SK-MEL-5 (cell line): ENCODE data around the gene PCMTD2. TPM values are rescaled to one million over a fixed set of nuclear protein-coding genes. Genes with fewer than 3 reads are reported as not detected.

Source experiments
- DNase-seq: peaks from one replicate; pipeline ENCODE4 v3.0.0-alpha.2; 2016; ENCODE audit warnings: low read depth, low spot score
- in situ Hi-C: cut with HindIII; loops from 2 replicates; pipeline ENCODE4 v1.10.0; 2016; ENCODE audit warnings: low sequenced_read_pairs, high pct_unique_total_duplicates, low pct_unique_long_range_greater_than_20kb
- total RNA-seq: library from RNA; depleted of rRNA; stranded (reverse); fragments of >200 nt; shearing (Covaris generic); gene quantifications from 2 replicates; pipeline ENCODE4 v1.2.3, GENCODE V29; 2014

The PCMTD2 gene
- total RNA-seq, 1 experiment from 2014 or later, result 41.1 TPM

DNA sequence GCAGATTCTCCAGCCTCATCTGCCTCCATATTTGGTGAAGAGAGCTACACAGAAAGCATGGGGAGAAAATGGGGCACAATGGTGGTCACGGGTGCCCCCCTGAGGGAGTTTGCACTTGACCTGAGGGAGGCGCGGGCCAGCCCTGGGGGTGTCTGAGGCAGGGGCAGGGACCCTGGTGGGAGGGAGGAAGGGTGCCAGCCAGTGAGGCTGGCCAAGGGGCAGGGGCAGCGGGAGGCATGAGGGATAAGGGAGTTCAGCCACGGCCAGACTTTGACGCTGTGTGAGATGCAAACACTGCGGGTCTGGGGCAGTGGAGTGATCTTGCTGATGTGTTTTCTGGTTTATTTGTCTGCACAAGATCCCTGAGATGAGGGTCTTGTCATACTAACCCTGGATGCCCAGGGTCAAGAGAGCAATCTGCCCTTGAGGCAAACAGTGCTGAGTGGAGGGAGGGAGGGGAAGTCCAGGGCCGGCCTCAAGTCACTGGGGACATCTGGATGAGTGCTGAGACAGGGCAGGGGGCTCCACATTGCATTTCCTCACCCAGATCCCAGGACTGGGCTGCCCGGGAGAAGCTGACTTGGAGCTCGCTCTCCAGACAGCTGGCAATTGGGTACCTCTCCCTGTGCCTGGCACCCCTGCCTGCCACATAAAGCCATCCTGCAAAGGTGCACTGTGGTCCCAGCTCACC lies 8.8 kb upstream of the PCMTD2 start:
- in situ Hi-C loops, result no loop called here
- DNase-seq, result no peak

DNA sequence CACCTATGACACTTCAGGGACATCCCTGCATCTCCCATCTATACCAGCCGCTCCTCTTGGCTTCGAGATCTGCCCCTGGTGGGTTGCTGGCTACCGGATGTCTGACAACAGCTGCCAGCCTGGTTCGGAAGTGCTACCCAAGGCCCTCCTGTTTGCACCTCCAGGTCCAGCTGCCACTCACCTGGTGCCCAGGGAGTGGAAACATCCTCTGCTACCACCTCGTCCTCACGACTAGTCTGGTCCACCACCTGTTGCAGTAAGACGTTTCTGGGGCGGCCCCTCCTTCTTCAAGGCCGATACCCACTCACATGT lies 8.3 kb upstream of the PCMTD2 start:
- no peak for DNase-seq
- in situ Hi-C loops, result no loop called here

DNA sequence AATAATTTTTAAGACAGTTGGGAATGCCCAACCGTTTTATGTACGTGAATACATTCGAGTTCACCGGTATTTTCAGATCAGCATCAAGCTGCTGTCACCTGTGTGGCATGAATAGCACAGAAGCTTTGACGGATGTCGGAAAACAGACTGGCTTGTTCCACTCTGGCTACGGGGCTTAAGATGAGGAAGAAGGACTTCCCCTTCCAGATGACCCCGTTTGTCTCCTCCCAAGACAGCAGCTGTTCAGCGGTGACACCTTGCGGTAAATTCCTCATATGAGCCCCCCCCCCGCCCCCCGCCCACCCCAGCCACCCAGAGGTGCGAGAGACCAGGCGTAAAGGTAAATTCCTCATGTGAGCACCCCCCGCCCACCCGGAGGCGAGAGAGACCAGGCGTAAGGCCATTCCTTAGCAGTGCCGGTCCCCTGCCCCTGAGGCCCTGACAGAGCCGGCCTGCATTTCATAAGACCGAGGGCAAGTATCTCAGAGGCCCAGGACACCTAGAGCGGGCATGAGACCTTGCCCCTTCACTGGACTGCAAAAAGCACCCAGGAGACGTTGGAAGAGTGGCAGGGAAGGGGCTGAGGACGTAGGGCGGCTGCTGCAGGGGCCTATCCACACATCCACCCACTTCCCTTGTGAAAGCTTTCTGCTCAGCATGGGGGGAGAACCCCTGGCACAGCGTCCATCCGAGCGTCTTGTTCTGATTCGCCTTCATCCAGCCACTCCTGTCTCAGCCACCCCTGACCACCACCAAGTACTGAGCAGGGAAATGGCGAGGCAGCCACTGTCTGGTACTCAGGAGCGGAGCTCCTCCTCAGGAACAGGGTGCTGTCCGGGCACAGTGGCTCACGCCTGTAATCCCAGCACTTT lies 7.3 kb upstream of the PCMTD2 start:
- DNase-seq, result no peak
- in situ Hi-C loops, result no loop called here

DNA sequence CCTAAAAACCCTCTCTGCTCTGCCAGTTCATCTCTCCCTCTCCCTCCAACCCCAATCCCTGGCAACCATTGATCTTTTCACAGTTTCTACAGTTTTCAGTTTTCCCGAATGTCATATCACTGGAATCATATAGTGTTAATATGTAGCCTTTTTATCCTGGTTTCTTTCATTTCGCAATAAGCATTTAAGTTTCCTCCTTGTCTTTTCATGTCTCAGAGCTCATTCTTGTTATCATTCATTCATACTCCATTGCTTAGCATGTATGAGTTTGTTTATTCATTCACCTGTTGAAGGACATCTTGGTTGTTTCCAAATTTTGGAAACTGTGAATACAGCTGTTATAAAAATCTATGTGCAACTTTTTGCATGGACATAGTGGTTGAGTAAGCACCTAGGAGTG lies 5.5 kb upstream of the PCMTD2 start:
- no peak for DNase-seq
- in situ Hi-C loops, result no loop called here

DNA sequence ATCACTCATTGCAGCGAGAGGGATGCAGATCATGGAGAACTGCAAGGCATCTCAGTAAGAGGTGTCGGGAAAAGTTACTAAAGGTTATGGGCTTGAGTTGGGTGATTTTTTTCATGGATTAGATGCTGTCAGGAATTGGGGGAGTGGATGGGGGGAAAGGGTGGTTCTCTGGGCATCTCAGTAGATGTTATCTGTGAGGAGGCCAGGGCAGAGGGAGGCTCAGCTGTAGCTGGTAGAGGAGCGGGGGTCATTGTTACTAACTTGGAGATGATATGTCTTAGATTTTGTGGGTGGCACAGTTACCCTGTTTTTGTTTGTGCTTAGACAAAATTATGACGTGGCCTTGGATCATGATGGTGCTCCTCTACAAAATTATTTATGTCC lies 2.6 kb upstream of the PCMTD2 start:
- in situ Hi-C loops, result no loop called here
- DNase-seq, result no peak

DNA sequence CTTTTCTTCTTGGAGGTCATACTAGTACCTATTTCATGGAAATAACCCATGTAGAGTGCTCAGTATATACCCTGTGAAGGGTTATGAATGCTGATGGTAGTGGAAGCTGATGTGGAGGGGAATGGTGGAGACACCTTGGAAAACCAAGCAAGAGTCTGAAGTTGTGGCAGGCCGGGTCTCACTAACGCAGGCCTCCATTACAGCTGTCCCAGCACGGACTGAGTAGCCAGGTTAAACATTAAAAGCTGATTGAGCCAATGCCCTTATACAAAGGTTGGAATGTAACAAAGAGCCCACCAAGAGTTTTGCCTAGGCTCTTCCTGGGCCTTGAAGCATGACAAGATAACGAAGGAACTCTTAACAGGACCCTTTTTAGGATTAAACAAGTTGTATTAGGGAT lies 2.1 kb upstream of the PCMTD2 start:
- in situ Hi-C loops, result no loop called here
- DNase-seq, result no peak

DNA sequence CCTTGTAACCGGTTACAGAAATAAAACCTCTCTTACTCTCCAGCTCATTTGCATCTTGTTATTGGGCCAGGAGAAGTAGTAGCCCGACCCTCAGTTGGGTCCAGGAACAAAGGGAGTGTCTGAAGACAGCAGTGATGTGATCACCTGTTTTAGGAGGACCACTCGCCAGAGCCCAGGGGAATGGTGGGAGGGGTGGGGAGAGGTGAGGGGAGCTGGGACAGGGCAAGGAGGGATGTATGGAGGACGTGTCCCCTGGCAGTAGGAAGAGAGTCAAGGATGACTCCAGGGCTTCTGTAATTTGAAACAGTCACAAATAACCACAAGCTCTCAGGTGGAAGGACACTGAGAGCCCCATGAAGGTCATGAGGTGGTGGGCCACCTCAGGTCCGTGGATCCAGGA lies 1.4 kb upstream of the PCMTD2 start:
- DNase-seq, result no peak
- in situ Hi-C loops, result no loop called here

DNA sequence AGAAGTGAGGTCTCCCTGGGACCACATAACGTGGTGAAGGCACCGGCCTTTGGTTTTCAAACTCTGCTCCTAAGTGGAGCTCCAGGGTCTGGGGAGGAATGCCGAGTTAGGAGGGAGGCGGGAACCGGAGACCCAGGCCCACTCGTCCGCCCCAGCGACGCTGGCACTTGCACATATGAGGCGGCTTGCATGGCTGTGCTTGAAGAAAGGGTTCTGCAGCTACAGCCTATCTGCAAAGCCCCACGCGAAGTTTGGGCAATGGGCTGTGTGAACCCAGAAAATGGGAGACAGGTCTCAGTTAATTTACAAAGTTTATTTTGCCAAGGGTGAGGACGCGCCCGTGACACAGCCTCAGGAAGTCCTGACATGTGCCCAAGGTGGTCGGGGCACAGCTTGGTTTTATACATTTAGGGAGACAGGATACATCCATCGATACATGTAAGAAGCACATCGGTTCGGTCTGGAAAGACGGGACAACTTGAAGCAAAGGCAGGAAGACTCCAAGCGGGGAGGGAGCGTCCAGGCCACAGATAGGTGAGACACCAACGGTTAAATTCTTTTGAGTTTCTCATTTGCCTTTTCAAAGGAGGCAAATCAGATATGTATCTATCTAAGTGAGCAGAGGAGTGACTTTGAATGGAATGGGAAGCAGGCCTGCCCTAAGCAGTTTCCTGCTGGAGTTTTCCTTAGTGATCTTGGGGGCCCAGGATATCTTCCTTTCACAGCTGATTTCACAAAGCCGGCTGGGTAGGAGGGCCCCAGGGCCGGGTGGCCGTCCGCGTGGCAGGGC lies 782 bp upstream of the PCMTD2 start:
- in situ Hi-C loops, result no loop called here
- peak; percentile 11 for DNase-seq

DNA sequence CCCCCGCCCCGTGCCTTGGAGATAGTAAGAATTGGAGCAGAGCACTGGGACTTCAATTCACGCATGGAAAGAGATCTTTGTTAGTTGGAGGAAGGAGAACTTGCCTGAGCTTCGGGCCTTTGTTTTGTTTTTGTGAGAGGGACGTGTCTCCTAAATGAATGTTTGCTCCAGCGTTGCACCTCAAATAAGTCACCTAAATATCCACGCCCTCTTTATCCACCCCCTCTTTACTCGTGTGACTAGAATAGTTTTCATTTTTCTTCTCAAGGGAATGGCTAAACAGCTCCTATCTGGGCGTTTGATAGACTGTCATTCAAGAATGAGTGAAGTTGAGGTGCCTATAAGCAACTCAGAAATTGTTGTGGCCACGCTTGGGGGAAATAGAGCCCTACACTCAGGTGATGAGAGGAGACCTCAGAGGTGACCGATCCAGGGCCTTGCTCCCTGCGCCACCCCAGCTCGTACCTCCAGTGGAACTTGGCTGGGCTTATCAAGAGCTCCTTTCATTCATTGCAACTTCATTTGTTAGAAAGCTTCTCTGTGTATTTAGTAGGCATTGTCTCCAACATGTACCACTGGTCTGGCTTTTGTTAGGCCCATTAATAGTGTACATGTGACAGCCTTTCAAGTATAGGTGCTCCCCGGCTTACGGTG lies 861 bp downstream of the PCMTD2 start:
- DNase-seq, result no peak
- in situ Hi-C loops, result no loop called here

DNA sequence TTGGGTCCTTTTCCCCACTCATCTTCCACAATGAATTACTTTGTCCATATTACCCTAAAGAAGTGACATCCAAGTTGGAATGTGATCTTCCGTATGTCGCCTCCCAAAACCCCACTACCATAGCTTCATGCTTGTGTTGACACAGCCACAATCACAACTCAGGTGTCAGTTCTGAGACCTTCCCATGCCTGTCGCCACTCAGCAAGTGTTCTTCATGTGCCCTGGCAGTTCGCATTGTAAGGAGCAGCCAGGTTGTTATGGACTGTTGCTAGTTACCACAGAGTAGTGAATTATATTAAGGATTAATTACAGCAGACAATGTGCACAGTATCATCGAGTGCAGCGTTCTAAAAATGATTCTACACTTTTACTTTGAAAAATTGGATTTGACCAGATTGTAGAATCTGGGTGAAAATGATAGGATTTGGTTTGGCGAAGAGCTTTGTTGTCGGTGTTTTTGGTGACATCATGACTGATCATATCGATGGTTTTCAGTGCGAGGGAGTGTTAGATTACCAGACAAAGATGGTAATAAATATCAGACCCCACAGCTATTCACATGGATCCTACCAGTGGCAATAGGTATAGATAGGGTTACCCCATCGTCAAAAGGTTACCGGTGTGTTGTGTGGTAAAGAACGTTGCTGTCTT lies 1.7 kb downstream of the PCMTD2 start:
- in situ Hi-C loops, result no loop called here
- DNase-seq, result no peak

DNA sequence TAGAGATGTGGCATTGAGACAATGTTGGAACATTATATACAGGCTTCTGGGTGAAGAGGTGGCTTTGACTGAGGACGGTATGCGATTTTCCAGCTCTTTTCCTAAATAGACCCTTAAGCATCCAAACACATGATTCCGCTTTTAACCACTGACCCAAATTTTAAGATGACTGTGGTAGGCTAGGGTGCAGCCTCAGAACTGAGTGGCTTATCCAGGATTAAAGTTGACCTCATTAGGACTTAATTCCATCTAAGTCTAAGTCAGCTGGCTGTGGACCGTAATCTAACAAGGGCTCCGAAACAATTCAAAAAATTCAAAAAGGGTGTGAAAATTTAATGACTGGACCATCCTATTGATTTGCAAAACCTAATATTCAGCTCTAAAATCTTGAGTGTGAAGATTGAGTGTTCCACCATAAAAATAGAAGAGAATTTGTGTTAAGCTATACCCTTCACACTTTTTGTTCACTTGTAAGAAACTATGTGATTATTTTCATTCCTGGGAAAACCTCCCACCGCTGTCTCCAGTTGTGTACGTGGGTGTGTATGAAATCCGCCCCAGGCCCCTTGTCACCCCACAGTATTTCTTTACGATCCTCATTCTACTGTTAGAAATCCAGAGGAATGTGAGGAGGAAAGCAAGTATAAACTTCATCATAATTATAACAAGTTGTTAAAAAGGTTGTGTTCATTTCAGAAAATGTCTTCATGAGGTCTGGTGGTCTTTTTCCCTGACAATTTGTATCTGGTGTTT lies 2.7 kb downstream of the PCMTD2 start:
- in situ Hi-C loops, result no loop called here

DNA sequence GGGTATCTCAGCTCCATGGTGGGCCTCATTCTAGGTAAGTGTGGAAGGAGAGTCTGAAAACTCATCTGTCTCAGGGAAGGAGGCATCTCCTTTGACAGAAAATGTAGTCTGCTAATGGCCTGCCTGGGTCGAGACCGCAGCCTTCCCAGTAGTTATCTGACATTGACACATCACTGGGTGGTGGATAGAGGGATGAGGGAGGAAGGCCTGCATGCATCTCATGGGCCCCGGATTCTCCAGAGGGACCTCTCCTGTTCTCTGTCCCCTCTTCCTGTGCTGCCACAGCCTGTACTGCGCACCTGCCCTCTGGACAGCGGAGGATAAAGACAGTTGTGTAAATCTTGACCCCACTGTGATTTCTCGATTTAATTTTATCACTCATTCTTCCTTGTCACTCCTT lies 4.7 kb downstream of the PCMTD2 start:
- DNase-seq, result no peak
- in situ Hi-C loops, result no loop called here

More for the DNA sequence above, 2.7 kb downstream of the PCMTD2 start:
- DNase-seq, result no peak

DNA sequence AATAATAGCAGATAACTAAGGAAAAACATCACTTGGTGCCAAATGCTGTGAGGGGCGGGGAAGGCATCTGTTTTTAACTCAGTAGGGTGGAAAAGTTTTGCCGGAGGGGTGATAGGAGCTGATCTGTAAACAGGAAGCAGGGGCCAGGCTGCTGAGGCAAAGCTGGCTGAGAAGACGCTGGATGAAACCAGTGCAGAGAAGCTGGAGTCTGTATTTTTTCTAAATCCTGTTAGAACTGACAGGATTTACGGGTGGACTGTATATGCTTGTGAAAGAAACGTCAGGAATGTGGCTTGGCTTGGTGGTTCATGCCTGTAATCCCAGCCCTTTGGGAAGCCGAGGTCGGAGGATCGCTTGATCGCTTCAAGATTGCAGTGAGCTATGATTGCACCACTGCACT lies 5.6 kb downstream of the PCMTD2 start:
- no peak for DNase-seq
- in situ Hi-C loops, result no loop called here

DNA sequence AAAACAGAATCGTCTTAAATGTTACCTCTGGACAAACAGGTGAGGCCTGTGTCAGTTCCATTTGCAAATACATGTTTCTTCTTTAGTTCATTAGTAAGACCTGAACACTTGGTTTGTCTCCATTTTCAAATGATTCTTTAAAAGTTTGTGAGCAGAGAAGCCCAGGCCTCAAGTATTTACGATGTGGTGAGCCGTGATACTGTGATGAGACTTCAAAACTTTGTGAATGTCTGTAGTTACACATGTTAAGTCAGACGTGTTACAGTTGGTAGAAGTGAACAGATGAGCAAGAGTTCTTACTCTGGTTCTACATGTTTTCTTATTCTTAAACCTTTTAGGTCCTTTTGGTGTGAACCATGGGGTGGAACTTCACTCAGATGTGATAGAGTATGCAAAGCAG lies 8.5 kb downstream of the PCMTD2 start:
- DNase-seq, result no peak
- in situ Hi-C loops, result no loop called here

DNA sequence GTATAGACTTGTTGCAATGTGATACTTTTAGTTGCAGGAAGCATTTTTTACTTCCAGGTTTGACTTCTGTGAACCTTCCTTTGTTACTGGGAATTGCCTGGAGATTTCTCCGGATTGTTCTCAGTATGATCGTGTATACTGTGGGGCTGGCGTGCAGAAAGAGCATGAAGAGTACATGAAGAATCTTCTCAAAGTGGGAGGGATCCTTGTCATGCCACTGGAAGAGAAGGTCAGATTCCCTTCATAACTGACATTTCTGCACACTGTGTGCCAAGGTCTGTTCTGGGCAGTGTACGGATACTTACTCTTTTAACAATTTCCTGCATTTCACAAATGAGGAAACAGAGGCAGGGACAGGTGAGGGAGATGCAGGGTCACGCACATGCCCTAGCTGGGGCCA lies 9.7 kb downstream of the PCMTD2 start:
- in situ Hi-C loops, result no loop called here
- DNase-seq, result no peak

DNA sequence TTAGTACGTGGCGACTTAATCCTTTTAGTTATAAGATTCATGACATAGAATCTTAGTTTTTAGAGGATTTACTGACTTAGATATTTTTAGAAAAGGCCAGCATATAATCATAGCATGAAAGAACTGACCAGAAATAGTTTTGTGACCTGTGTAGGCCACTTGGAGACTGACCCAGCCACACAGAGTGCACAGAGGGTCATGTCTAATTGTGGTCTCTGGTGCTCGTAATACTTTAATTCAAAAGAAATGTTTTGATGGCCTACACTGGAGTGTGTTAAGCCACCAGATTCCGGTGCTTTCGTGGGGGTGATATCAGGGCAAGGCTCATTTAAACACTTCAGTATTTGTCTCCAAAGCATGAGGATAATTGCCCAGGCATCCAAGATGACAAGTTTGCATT lies 11.4 kb downstream of the PCMTD2 start:
- in situ Hi-C loops, result no loop called here
- DNase-seq, result no peak

DNA sequence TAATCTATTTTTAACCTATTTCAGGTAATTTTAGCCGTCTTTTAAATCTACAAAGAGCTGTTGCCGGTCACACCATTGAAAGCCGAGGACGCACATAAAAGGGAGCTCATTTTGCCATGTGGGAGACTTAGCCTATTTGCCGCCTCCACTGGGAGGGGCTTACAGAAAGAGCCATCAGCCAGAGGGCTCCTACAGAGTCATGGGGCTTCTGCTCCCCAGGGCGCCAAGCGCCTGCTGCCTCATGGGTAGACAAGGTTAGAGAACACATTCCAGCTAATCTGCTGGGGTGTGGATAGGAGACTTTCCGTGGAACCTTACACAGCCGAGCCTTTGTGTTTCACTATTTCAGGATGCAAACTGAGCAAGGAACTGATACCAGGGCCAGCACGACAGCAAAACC lies 12.6 kb downstream of the PCMTD2 start:
- in situ Hi-C loops, result no loop called here
- no peak for DNase-seq
